GM10266 (cell line): ENCODE data around the gene ZC3H7A.

Experiments used
- DNase-seq: peaks from one replicate; pipeline ENCODE4 v3.0.0; 2012; ENCODE audit errors: extremely low spot score
- CTCF ChIP-seq: IDR thresholded peaks from 2 replicates; pipeline ENCODE4 v1.5.1; 2012; ENCODE audit warnings: mild to moderate bottlenecking, low read depth; ENCODE audit not compliant: control insufficient read depth, insufficient read depth; ENCODE audit errors: missing control alignments

Gene ZC3H7A

GRCh38 chr16:11796227-11797165, 562 bp downstream of the ZC3H7A start:
- TF ChIP-seq CTCF, result no peak
- DNase-seq, result peak; percentile 46

- TF ChIP-seq CTCF, result no peak
- no peak for DNase-seq
Measured at GRCh38 chr16:11795887-11796226, 1.2 kb downstream of the ZC3H7A start.

GRCh38 chr16:11794996-11795886, 1.8 kb downstream of the ZC3H7A start:
- no peak for DNase-seq
- TF ChIP-seq CTCF, result no peak

- TF ChIP-seq CTCF, result no peak
- DNase-seq, result no peak
Measured at GRCh38 chr16:11794447-11794846, 2.6 kb downstream of the ZC3H7A start.

GRCh38 chr16:11793840-11794239, 3.2 kb downstream of the ZC3H7A start:
- TF ChIP-seq CTCF, result no peak

GRCh38 chr16:11792410-11793241, 4.4 kb downstream of the ZC3H7A start:
- TF ChIP-seq CTCF, result no peak
- DNase-seq, result no peak

More at GRCh38 chr16:11793840-11794239, 3.2 kb downstream of the ZC3H7A start:
- DNase-seq, result no peak
